GM21825 (cell line): ENCODE measurements around the gene LARP4B.
"Not testable (repeated sequence)": the region's sequence is repeated elsewhere in the genome, so short reads cannot be mapped to it uniquely, and the experiment has no call there.

Experiments used
- ATAC-seq: cut with Tn5 transposase; IDR thresholded peaks from one replicate; pipeline ENCODE4 v1.9.1; 2021; ENCODE audit warnings: mild to moderate bottlenecking, moderate library complexity; ENCODE audit not compliant: unreplicated experiment

The LARP4B gene

GRCh38 chr10:958856-959255 is 27.4 kb upstream of the LARP4B start:
- no peak for ATAC-seq

- ATAC-seq = no peak
Observed at GRCh38 chr10:958106-958505, 26.6 kb upstream of the LARP4B start.

- ATAC-seq = no peak
Observed at GRCh38 chr10:955820-956217, 24.3 kb upstream of the LARP4B start.

- ATAC-seq = no peak
Observed at GRCh38 chr10:955127-955819, 23.8 kb upstream of the LARP4B start.

- ATAC-seq = no peak
Observed at GRCh38 chr10:954396-954795, 22.9 kb upstream of the LARP4B start.

GRCh38 chr10:953836-954235 is 22.3 kb upstream of the LARP4B start:
- ATAC-seq = no peak

GRCh38 chr10:949446-949845 is 17.9 kb upstream of the LARP4B start:
- ATAC-seq = no peak

GRCh38 chr10:948347-948746 is 16.8 kb upstream of the LARP4B start:
- ATAC-seq = no peak

GRCh38 chr10:947881-948280 is 16.4 kb upstream of the LARP4B start:
- no peak for ATAC-seq

- ATAC-seq = no peak
Observed at GRCh38 chr10:947051-947450, 15.5 kb upstream of the LARP4B start.

GRCh38 chr10:945778-946177 is 14.3 kb upstream of the LARP4B start:
- no peak for ATAC-seq

GRCh38 chr10:944034-944831 is 12.7 kb upstream of the LARP4B start:
- ATAC-seq = peak; percentile 41

GRCh38 chr10:943334-944033 is 12.0 kb upstream of the LARP4B start:
- no peak for ATAC-seq

GRCh38 chr10:938941-939678 is 7.6 kb upstream of the LARP4B start:
- no peak for ATAC-seq

- no peak for ATAC-seq
Observed at GRCh38 chr10:934746-935406, 3.4 kb upstream of the LARP4B start.

- ATAC-seq = not testable (repeated sequence)
Observed at GRCh38 chr10:934165-934564, 2.7 kb upstream of the LARP4B start.

- ATAC-seq = no peak
Observed at GRCh38 chr10:932589-932988, 1.1 kb upstream of the LARP4B start.

- ATAC-seq = no peak
Observed at GRCh38 chr10:930625-931325, 730 bp downstream of the LARP4B start.

- peak; percentile 26 for ATAC-seq
Observed at GRCh38 chr10:929960-930624, 1.4 kb downstream of the LARP4B start.
